GM12874 (cell line): ENCODE data around the gene CSF3R.

ENCODE experiments used
- TF ChIP-seq, protein P1 (sequence below): IDR thresholded peaks from 2 replicates; pipeline ENCODE4 v1.5.1; 2011; ENCODE audit warnings: low read depth, mild to moderate bottlenecking, control low read depth, low read length, moderate library complexity; ENCODE audit not compliant: insufficient read depth

The CSF3R gene

DNA sequence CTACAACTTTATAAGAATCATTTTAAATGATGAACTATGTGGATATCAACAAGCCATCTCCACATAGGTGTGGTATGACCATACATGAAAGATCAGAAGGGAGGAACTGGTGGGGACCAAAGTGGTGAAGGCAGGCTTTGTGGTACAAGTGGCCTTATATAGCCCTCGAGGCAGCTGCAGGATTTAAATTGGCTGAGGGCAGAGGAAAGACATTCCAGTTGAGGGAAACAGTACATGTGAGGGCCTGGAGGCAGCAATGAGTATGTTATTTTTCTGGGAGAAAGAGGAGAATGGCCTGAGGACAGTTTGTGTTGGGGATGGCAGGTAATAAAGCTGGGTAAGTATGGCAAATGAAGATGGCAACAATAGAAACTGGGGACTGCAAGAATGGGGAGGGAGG lies 49.6 kb downstream of the CSF3R start:
- TF ChIP-seq, protein P1, sequence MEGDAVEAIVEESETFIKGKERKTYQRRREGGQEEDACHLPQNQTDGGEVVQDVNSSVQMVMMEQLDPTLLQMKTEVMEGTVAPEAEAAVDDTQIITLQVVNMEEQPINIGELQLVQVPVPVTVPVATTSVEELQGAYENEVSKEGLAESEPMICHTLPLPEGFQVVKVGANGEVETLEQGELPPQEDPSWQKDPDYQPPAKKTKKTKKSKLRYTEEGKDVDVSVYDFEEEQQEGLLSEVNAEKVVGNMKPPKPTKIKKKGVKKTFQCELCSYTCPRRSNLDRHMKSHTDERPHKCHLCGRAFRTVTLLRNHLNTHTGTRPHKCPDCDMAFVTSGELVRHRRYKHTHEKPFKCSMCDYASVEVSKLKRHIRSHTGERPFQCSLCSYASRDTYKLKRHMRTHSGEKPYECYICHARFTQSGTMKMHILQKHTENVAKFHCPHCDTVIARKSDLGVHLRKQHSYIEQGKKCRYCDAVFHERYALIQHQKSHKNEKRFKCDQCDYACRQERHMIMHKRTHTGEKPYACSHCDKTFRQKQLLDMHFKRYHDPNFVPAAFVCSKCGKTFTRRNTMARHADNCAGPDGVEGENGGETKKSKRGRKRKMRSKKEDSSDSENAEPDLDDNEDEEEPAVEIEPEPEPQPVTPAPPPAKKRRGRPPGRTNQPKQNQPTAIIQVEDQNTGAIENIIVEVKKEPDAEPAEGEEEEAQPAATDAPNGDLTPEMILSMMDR, result no peak

DNA sequence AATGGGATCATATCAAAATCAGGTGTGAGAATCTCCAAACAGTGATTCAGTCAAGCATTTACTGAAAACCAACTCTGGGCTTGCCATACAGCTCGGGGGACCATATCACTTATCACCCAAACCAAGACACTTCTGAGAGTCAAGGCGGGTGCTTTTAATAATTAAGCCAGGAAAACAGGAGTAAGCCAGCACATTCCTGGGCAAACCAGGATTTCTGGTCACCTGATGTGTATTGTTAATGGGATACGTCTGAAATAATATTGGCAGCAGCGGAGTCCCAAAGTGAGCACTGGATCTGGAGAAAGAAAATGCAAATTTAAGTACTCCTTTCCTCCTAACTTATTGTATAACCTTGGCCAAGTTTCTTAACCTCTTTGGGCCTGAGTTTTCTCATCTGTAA lies 50.1 kb downstream of the CSF3R start:
- TF ChIP-seq, protein P1, result no peak

DNA sequence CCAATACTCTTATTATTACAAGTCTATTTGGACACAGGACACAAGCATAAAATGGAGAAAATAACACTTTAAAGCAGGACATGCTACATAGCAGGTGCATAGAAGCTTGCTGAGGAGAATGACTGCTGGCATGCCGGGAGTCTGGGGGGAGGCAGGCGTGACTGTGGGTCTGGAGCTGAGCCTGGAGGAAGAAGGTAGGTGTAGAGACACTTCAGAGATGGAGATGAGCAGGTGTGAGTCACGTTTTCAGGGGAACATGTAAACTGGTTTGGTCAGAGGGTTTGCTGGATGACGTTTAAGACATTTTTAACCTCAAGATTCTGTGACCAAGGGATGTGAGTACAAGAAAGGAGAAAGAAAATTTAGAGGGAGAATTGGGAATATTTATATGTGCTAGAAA lies 56.9 kb downstream of the CSF3R start:
- TF ChIP-seq, protein P1, result no peak

DNA sequence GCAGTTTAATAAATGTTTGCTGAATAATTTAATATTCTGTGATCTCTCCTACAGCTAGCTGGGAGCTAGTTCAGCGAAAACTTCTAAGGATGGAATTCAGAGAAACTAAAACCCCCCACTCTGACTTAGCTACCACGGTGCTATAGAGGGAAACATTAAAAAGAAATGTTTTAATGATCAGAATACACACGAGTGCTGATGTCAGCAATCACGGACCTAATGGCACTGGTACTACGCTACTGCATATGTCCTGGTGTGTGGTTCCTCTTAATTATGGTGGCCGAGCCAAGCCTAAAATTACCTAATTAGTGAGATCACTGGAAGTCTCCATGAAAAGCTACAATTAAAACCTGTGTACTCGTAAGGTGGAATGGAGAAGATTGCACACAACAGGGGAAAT lies 61.1 kb downstream of the CSF3R start:
- TF ChIP-seq, protein P1, result no peak

DNA sequence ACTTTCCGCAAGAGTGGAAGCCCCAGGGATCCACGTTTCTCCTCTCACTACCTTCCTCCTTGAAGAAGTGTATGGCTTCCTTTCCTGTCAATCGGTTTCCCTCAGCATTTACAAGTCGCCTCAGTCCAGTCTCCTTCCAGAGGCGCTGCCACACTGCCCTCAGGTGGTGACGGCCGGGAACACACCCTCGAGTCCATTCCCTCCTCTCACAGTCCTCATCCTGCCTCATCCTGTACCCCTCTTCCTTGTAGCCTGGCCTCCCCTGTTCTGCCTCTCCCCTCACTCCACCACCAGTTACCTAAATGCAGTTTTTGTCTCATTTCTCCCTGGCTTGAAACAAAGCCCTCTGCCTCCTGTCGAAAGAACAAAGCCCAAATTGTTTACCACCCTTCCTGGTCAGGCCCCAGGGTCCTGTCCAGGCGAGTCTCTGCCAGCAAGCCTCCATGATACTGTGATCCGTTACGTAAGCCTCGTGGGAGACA lies 61.8 kb downstream of the CSF3R start:
- TF ChIP-seq, protein P1, result peak; percentile 96

DNA sequence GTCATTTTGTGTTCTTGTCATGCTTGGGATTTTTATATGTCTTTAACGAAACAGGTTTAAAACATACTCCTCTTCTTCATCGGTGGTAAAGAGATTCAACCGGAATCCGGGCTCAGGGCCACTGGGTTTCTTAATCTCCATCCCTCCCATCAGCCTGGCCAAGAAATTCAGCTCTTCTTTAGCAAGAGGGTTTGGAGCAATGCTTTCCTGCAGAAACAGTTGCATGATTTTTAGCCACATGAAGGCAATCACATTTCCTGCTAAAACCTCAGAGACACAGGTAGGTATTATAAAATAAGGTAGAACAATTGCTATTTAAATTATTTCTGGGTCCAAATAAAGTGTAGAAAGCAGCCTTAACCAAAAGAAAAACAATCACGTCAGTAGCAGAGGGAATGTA lies 62.3 kb downstream of the CSF3R start:
- TF ChIP-seq, protein P1, result no peak

DNA sequence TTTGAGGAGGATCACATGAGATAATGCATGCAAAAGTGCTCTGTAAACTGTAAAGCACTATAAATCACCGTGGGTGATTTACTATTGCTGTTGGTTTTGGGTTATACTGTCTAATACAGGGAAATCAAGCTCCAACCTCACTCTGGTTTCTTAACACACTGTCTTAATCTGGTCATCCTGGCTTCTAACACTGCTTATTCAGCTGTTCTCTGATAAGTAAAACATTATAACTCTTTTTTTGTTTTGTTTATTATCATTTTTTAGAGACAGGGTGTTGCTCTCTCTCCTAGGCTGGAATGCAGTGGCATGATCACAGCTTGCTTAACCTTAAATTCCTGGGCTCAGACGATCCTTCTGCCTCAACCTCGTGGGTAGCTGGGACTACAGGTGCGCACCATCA lies 63.1 kb downstream of the CSF3R start:
- TF ChIP-seq, protein P1, result no peak

DNA sequence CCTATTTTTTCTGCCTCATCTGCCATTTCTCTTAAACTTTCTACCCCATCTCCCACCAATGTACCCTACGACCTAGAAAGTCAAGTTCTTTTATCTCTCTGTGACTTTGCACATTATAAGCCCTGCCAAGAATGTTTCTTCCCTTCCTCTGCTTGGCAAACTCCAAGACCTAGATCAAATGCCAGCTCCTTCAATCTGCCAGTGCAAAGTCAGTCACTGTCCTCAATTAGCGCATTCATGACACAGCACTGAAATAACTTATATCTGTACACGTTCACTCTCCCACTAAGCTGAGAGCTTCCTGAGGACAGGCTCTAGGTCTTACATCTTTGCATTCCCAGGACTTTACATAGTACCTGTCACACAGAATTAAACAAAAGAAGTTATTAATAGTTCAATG lies 63.6 kb downstream of the CSF3R start:
- TF ChIP-seq, protein P1, result no peak
